Uterus (tissue), 2 donors: ENCODE results near the gene STAP2.

Experiments
- CTCF ChIP-seq, 4 experiments: fragments of 200-600 bp in 2 of 4; fragments of 450-650 bp in 2 of 4; sonication (generic) in 2 of 4; IDR thresholded peaks; one replicate each; pipeline ENCODE4 v1.5.1; 2016 to 2019; ENCODE audit warnings: antibody characterized with exemption in 4 of 4, mild to moderate bottlenecking in 2 of 4, moderate library complexity in 1 of 4
- POLR2A ChIP-seq, 2 donors: fragments of 450-650 bp; IDR thresholded peaks; one replicate each; pipeline ENCODE4 v1.6.1; 2016; ENCODE audit warnings: antibody characterized with exemption in 2 of 2, mild to moderate bottlenecking in 1 of 2, moderate library complexity in 1 of 2

GRCh38 chr19:4352701-4353121, 14.1 kb upstream of the STAP2 start:
- TF ChIP-seq POLR2A (IDR thresholded peaks at IDR 0.05) (no peak), CTCF (IDR thresholded peaks at IDR 0.05) (peak; percentile 38 to 86 (median 58))
